Activated CD4-positive, alpha-beta T cell treated with anti-CD3 and anti-CD28 coated beads, Interleukin-2, Interleukin-4, amounts not matched to agents 100 ng/mL and 50 ng/mL, durations not matched to agents 16 hours and 8 hours (primary cell): ENCODE measurements around the gene SERINC4.

ENCODE experiments used
- DNase-seq: peaks from one replicate; pipeline ENCODE4 v3.0.0-alpha.2; 2020; ENCODE audit warnings: low spot score

The SERINC4 gene

GRCh38 chr15:43749690-43750345, 50.2 kb downstream of the SERINC4 start:
- DNase-seq, result peak; percentile 69

- peak; percentile 33 for DNase-seq
Measured at GRCh38 chr15:43748376-43748775, 51.6 kb downstream of the SERINC4 start.

GRCh38 chr15:43746903-43747309, 53.1 kb downstream of the SERINC4 start:
- peak; percentile 28 for DNase-seq

- DNase-seq, result peak; percentile 95
Measured at GRCh38 chr15:43746245-43746902, 53.6 kb downstream of the SERINC4 start, which contains the start of gene PDIA3. TSS of gene PDIA3 (plus strand) at chr15:43746438. CDS start at chr15:43746540, 102 bp downstream.
